Neural progenitor cell (in vitro differentiated cells): ENCODE data around the gene FAT3.

Experiments used
- EZH2 ChIP-seq: fragments of 200-600 bp; sonication (generic); IDR thresholded peaks from 2 replicates; pipeline ENCODE4 v1.6.1; 2017; ENCODE audit warnings: antibody characterized with exemption, mild to moderate bottlenecking, moderate library complexity
- TF ChIP-seq, protein P1 (sequence below): fragments of 200-600 bp; sonication (generic); IDR thresholded peaks from 2 replicates; pipeline ENCODE4 v1.5.1; 2017; ENCODE audit warnings: antibody characterized with exemption, mild to moderate bottlenecking

DNA sequence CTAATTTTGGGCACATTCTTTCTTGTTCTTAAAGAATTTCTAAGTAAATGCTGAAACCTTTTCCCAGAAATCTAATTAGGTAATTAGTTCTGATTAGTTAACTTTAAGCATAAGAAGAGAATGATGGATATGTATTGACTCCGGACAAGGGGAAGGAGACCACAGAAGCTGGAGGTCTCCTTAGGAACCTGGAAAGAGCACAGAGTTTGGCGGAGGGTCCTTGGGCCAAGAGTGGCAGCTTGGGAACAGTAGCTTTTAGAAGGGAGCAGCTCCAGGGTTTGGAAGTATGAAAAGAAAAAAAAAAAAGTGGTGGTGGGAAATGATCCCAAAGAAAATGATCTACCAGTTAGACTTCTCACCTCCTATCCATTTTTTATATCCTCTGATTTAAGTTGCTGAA is 42.7 kb downstream of the FAT3 start:
- TF ChIP-seq, protein P1, sequence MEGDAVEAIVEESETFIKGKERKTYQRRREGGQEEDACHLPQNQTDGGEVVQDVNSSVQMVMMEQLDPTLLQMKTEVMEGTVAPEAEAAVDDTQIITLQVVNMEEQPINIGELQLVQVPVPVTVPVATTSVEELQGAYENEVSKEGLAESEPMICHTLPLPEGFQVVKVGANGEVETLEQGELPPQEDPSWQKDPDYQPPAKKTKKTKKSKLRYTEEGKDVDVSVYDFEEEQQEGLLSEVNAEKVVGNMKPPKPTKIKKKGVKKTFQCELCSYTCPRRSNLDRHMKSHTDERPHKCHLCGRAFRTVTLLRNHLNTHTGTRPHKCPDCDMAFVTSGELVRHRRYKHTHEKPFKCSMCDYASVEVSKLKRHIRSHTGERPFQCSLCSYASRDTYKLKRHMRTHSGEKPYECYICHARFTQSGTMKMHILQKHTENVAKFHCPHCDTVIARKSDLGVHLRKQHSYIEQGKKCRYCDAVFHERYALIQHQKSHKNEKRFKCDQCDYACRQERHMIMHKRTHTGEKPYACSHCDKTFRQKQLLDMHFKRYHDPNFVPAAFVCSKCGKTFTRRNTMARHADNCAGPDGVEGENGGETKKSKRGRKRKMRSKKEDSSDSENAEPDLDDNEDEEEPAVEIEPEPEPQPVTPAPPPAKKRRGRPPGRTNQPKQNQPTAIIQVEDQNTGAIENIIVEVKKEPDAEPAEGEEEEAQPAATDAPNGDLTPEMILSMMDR: no peak
- no peak for TF ChIP-seq EZH2
